ENCODE data around the gene RNU7-1.

RNU7-1 gene

DNA sequence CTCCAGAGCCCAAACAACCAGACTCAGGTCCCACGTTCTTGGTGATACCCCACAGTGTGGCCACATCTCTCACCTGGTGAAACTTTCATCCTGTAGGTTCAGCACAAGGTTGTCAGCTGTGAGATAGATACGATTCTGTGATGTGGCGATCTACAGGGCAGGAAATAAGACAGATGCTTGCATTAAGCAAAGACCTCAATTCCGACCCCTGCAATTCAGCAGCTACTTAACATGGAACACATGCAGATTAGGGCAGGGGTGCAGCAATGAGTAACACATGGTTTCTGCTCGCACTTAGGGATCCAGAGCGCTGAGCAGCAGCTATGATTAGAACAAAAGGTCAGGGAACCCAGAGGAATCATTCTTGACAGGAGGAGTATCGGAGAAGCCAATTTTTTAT lies 22.7 kb downstream of the RNU7-1 start:
- peak; percentile 17 for DNase-seq

DNA sequence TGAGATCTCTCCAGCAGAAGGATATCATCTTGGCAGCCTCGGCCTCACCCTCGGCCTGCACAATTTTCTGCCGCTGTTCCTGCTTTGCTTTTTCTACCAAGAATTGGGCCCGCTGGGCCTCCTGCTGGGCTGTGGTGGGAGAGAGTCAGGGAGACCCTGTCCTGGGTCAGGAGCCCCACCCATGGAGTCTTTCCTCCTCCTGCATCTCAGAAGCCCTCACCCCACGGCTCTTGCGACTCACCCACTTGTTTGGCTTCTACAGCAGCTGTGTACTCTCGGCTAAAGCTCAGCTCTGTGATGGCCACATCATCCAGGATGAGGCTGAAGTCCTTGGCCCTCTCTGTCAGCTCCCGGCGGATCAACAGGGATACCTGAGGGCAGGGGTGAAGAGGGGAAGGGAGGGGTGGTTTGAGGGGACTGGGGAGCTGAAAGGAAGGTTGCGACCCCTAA lies 24.1 kb downstream of the RNU7-1 start:
- no peak for DNase-seq

DNA sequence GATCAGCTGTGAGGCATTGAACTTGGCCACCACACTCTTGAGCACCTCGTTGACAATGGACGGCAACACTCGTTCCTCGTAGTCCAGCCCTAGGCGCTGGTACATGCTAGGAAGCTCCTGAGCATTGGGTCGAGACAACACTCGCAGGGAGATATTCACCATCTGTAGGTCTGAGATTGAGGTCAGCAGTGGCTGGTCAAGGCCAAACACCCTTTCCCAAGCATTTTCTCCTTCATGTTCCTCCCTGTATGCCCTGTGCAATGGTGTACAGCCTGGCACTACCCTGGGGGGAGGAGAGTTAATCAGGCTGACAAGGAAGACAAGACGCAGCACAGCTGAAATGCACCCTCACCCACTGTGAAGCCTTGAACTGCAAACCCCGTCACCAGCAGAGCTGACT lies 24.8 kb downstream of the RNU7-1 start:
- DNase-seq: no peak

DNA sequence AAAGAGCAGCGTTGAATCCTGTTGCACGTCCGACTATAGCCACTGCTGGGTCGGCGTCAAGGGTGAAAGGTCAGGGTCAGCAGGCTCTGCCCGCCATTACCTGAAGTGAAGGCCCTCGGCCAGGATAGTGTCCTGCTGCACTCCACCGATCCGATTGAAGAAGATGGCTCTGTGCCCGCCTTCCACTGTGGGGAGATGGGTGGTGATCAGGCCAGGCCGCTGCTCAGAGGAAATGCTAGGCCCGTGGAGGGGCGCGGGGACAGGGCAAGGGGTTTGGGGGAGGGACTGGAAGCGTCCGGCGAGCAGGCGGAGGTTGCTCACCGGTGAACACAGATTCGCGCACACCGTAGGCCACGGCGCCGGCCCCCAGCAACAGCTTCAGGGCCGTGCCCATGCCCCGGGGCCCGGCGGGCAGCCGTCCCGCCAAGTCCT lies 26.5 kb downstream of the RNU7-1 start:
- DNase-seq: no peak

DNA sequence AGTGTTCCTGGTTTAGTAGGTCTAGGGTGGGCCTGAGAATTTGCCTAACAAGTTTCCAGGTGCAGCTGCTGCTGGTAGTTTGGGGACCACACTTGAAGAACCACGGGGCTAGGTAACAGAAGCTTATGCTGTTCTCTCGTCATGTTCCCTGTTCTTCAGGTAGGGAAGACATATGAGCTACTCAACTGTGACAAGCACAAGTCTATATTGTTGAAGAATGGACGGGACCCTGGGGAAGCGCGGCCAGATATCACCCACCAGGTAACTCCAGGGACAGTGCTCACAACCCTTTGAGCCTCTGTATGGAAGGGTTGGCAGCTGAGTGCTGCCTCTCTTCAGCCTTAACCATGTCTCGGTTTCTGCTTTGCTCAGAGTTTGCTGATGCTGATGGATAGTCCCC lies 30.6 kb downstream of the RNU7-1 start:
- DNase-seq: no peak

DNA sequence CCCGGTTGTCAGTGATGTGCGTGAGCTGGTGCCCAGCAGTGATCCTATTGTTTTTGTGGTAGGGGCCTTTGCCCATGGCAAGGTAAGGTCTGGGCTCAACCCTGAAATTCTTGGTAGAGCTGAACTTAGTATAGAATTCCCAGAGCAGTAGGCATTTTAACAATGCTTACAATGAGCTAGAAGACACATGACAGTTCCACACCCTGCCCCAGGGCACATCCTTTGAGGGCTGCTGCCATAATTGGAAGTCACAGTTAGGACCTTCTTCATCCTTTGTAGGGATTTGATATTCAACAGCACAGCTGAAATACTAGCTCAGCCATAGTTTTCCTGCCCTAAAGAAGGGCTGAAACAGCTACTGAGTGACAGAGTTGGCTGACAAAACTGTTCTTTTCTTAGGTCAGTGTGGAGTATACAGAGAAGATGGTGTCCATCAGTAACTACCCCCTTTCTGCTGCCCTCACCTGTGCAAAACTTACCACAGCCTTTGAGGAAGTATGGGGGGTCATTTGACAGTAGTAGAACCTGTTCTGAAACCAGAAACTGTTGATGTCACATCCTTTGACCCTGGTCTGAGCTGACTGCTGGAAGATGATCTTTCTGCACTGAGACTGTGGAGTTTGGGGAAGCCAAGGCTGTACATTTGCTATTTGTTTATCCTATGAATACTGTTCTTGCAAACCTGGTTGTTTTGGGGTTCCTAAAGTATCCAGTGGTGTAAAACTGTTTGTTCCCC lies 31.8 kb downstream of the RNU7-1 start:
- DNase-seq: no peak

DNA sequence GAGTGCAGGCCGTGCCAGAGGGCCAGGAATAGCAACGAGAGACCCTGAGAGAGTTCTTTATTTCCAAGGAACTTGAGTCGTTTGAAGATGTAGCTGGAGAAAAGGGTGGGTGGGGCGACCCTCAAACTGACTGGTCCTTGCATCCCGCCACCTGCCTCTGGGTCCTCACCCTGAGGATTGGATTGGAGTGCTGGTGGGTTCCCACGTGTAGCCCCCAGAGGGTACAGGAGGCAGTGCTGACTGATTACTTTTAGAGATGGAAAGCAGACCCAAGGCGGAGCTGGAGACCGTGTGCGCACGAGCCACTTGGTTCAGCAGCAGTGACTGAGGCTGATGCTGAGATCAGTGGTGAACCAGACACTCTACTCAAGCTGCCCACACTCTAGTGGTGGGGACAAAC lies 34.0 kb downstream of the RNU7-1 start:
- peak; percentile 55 for DNase-seq

DNA sequence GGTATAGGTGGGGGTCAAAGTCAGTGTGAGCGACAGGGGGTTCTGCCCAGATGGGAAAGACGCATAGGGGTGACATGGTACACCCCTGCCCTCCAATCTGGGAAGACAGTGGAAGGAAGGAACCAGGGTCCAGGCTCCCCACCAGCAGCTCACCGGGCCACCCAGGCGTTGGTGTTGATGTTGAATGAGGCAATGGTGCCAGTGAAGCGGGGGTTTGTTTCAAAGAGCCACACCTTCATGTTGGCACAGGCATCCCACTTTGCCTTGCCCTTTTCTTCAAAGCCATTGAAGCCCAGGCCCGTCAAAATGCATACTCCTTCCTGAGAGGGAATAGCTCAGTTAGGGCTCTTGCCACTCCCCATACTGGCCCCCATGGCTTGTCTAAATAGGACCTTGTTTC lies 34.6 kb downstream of the RNU7-1 start:
- DNase-seq: peak; percentile 38

DNA sequence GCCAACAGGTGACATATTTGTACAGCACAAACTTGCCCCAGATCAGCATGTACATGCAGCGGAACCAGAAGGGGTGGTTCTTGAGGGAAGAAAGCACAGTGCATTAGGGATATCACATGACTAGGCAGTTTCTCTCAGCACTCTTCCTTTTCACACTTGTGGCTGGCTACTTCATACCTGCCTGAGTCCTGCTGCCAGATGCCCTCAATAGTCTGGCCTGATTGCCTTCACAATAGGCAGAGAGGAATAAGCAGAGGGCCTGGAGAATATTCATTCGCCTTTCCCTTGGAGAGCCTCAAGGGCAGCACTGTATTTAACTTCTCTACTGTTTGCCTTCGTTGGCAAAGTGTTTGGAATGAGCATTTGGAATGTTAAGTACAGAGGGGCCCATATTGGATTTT lies 35.0 kb downstream of the RNU7-1 start:
- peak; percentile 36 for DNase-seq

DNA sequence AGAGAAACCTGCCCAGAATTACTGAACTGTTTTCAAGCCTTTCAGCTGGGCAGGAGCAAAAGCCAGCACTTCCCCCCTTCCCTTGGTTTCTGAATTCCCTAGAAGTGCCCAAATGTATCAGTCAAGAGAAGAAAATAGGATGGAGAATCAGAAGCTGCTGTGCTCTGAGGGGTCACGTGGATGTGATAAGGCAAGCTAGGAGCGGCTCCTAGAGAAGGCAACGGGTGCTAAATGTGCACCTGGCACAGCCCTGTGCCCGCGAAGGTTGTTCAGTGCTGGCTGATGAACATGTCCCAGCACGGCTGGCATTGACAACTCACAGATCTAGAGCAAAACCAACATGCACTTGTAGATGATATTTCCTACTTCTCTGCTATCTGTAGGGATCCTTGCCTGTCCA lies 35.4 kb downstream of the RNU7-1 start:
- DNase-seq: peak; percentile 39

DNA sequence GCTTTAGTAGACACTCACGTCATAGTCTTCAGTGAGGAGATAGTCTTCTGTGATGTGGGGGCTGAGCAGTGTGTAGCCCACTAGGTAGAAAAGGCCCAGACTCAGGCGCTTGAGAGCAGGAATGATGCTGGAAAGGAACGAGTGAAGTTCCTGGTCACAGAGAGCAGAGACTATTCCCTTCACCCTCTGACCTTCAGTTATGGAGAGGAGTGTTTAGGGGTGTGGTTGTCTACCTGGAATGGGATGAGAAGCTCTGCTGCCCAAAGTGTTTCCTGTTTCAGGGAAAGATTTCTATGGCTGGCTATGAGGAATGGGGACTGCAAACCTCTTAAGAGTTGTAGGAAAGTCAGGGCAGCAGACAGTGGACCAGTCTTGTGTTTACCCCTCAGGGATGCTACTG lies 35.8 kb downstream of the RNU7-1 start:
- peak; percentile 42 for DNase-seq

DNA sequence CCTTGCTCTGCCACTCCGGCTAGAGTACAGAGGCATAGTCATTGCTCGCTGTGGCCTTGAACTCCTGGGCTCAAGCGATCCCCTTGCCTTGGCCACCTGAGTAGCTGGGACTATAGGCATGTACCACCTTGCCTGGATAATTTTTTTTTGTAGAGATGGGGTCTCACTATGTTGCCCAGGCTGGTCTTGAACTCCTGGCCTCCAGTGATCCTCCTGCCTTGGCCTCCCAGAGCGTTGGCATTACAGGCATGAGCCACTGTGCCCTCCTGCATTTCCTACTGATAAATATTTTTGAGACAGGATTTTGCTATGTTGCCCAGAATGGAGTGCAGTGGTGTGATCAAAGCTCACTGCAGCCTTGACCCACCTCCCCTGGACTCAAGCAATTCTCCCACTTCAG lies 36.5 kb downstream of the RNU7-1 start:
- no peak for DNase-seq

DNA sequence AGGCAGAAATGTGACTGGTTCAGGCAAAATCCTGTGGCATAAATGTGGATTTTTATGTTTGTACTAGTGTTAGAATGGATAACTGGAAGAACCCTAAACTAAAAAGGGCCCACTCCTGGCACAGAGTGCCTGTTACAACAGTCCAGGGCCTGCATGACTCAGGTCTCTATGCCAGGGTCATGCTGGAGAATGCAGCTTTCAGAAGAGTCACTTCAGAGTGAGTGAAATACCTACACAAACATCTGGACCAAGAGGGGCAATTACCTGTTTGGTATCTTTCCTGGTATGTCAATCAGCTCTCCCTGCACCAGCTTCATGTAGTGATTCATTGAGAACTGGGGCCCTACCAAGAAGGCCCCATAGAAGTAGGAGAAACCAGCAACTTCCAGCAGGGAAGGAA lies 37.1 kb downstream of the RNU7-1 start:
- no peak for DNase-seq

DNA sequence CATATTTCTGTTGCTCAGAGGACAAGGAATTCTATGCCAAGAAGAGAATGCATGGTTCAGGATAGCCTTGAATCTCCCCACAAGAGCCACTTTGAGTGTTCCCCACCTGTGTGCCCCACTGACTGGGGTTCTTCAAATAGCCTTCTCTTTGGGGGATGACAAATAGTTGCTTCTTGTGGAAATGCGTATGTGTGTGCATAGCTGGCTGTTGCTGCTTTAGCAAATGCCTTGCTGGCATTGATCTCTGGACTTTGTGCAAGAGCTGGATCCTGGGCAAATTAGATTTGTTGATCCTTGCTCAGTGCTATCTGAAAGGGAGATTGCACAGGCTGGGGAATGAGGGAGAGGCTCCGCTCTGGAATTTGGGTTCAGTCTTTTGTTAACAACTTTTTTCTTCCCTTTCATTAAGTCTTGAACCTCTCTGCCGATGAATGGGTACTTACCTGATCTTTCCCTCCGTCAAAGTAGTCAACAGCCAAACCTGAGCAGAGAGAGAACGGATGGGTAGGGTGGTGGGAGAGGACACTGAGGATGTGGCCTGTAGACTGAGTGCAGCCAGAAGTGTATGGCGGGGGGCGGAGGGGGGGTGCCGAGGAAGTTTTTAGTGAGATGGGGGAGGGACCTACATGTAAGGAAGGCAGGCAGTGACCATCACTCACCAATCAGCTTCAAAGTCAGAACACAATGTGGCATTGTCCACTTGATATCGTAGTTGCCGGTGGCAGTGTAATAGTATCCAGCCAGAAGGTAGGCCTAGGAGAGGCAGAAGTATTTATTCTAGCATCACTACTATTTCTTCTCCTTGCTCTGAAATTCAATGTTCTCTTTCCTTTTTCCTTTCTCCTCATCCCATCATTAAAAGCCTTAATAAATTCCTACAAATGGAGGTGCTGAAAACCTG lies 37.8 kb downstream of the RNU7-1 start:
- no peak for DNase-seq

DNA sequence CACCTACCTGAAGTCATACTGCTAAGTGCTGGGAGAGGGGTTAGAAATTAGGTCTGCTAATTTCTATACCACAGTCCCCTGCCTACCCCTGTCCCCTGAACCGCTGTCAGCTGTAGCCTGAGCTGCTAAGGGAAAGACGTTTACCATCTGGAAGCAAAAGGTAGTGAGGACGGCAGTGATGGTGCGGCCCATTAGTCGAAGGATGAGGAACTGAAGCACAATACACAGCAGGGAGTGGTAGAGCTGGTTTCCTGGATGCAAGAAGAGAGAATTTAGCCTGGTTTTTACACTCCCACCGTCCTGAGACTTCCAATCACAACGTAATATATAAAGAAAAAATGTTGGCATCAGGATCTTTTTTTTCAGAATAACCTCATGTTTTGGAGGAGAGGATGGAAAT lies 38.9 kb downstream of the RNU7-1 start:
- no peak for DNase-seq

DNA sequence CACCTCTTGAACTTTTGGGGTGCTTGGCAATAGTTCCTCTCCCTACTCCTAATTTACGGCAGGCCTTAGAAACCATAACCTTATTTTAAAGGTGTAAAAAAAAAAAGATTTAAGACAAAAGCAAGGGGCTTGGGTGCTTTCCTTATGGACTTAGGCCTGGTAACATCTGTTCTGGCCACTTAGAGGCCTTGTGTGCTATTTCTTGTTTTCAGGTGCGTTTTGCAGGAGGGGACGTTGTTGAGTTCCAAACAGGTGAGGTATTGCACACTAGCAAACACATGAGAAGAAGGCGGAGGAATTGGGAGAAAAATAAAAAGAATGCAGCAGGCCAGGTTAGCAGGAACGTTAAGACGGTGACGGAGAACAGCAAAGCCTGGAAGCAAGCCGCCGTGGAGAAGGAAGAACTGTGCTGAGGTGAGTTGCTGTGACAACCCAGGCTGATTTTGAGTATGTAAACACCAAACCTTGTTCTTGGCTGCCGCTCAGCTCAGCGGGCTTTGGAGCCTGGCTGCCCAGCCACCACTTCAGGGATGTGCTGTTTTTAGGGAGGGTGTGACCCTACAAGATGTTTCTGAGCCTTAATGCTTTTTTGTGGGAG lies 44.4 kb downstream of the RNU7-1 start:
- no peak for DNase-seq

Data from activated effector memory CD4-positive, alpha-beta T cell treated with anti-CD3 and anti-CD28 coated beads, Interleukin-2, amount 50 U/mL, for 16 hours (primary cell).